GM21390 (cell line): ENCODE results near the gene POLR3GL.

Experiments
- ATAC-seq: cut with Tn5 transposase; IDR thresholded peaks from one replicate; pipeline ENCODE4 v1.9.1; 2021; ENCODE audit not compliant: unreplicated experiment

Gene POLR3GL

GRCh38 chr1:145947551-145947950, 16.9 kb upstream of the POLR3GL start:
- no peak for ATAC-seq

- ATAC-seq = no peak
These were observed 15.3 kb upstream of the POLR3GL start for GRCh38 chr1:145949219-145949618.

- no peak for ATAC-seq
These were observed 13.0 kb upstream of the POLR3GL start for GRCh38 chr1:145951526-145951925.

GRCh38 chr1:145952903-145953302, 11.6 kb upstream of the POLR3GL start:
- no peak for ATAC-seq

- ATAC-seq = no peak
These were observed 10.6 kb upstream of the POLR3GL start for GRCh38 chr1:145953861-145954260.

GRCh38 chr1:145955436-145955835, 9.1 kb upstream of the POLR3GL start:
- ATAC-seq = no peak

- ATAC-seq = no peak
These were observed 8.1 kb upstream of the POLR3GL start for GRCh38 chr1:145956361-145956760.

GRCh38 chr1:145956781-145957442, 7.6 kb upstream of the POLR3GL start:
- no peak for ATAC-seq

GRCh38 chr1:145957443-145958319, 6.8 kb upstream of the POLR3GL start, which contains the start of gene LIX1L:
LIX1L (minus strand) TSS chr1:145958017; CDS start chr1:145957927, 90 bp downstream.
- peak; percentile 83 for ATAC-seq

GRCh38 chr1:145958734-145959133, 5.8 kb upstream of the POLR3GL start:
- ATAC-seq = no peak

- ATAC-seq = no peak
These were observed 5.2 kb upstream of the POLR3GL start for GRCh38 chr1:145959333-145959732.

GRCh38 chr1:145959957-145960467, 4.5 kb upstream of the POLR3GL start:
- ATAC-seq = no peak

GRCh38 chr1:145960468-145961108, 3.9 kb upstream of the POLR3GL start:
- ATAC-seq = no peak

GRCh38 chr1:145961109-145961424, 3.4 kb upstream of the POLR3GL start:
- no peak for ATAC-seq

- no peak for ATAC-seq
These were observed 2.9 kb upstream of the POLR3GL start for GRCh38 chr1:145961425-145962156.

- ATAC-seq = no peak
These were observed 2.1 kb upstream of the POLR3GL start for GRCh38 chr1:145962157-145963102.

- no peak for ATAC-seq
These were observed 1.0 kb upstream of the POLR3GL start for GRCh38 chr1:145963265-145964019.

- no peak for ATAC-seq
These were observed 742 bp downstream of the POLR3GL start for GRCh38 chr1:145965119-145965744.

- no peak for ATAC-seq
These were observed 2.8 kb downstream of the POLR3GL start for GRCh38 chr1:145967288-145967687.
